OCI-LY7 (cell line): ENCODE measurements around the gene SH2D3C. TPM values are rescaled to one million over a fixed set of nuclear protein-coding genes. Genes with fewer than 3 reads are reported as not detected.

Experiments
- BruUV-seq: library from RNA; stranded (reverse); fragments of 400-500 nt; replicated peaks from 2 replicates; lab custom pipeline; 2021; lab: Mats Ljungman, UMichigan
- CTCF ChIA-PET: fragments of 300-600 bp; sonication (Branson Sonifier 250); formaldehyde crosslinking; loops from one replicate; lab custom pipeline; 2022; ENCODE audit warnings: antibody characterized with exemption; ENCODE audit not compliant: unreplicated experiment; lab: Charles Lee
- POLR2A ChIA-PET: fragments of 300-600 bp; sonication (Branson Sonifier 250); formaldehyde crosslinking; loops from one replicate; lab custom pipeline; 2022; ENCODE audit warnings: antibody characterized with exemption; lab: Charles Lee
- DNase-seq: peaks from one replicate; pipeline ENCODE4 v3.0.0-alpha.2; 2015; ENCODE audit warnings: low spot score
- H2AFZ ChIP-seq: fragments of 200-600 bp; sonication (generic), shearing (Covaris generic); 2 replicates; pipeline ENCODE4 v1.6.1; 2014; ENCODE audit warnings: mild to moderate bottlenecking, antibody characterized with exemption, low read length, moderate library complexity
- H3K27ac ChIP-seq: fragments of 200-600 bp; sonication (generic); 2 replicates; pipeline ENCODE4 v1.5.1; 2014; ENCODE audit warnings: mixed run types, low read depth, mild to moderate bottlenecking, moderate library complexity, low read length, inconsistent platforms; ENCODE audit not compliant: poor library complexity, severe bottlenecking
- H3K36me3 ChIP-seq: fragments of 200-600 bp; sonication (generic); 2 replicates; pipeline ENCODE4 v1.6.1; 2014; ENCODE audit warnings: mild to moderate bottlenecking, antibody characterized with exemption, low read length, moderate library complexity, mixed read lengths; ENCODE audit not compliant: insufficient read depth
- H3K4me1 ChIP-seq: fragments of 200-600 bp; sonication (generic); 2 replicates; pipeline ENCODE4 v1.5.1; 2014; ENCODE audit warnings: mild to moderate bottlenecking, low read length; ENCODE audit not compliant: insufficient read depth, poor library complexity, severe bottlenecking
- H3K4me2 ChIP-seq: fragments of 200-600 bp; sonication (generic); 2 replicates; pipeline ENCODE4 v1.6.1; 2014; ENCODE audit warnings: mild to moderate bottlenecking, low read length
- H3K4me3 ChIP-seq: fragments of 200-600 bp; sonication (generic); 2 replicates; pipeline ENCODE4 v1.5.1; 2014; ENCODE audit warnings: mild to moderate bottlenecking, low read depth, low read length; ENCODE audit not compliant: poor library complexity, severe bottlenecking
- H3K79me2 ChIP-seq: fragments of 200-600 bp; sonication (generic); 2 replicates; pipeline ENCODE4 v1.6.1; 2016; ENCODE audit warnings: low read depth, mild to moderate bottlenecking, low read length, moderate library complexity, mixed read lengths; ENCODE audit not compliant: insufficient read depth
- H3K9me2 ChIP-seq: fragments of 200-600 bp; sonication (generic); 2 replicates; pipeline ENCODE4 v1.6.1; 2016; ENCODE audit warnings: mild to moderate bottlenecking, low read length, mixed read lengths; ENCODE audit not compliant: insufficient read depth
- H3K9me3 ChIP-seq: fragments of 200-600 bp; sonication (generic); 2 replicates; pipeline ENCODE4 v1.6.1; 2014; ENCODE audit warnings: mild to moderate bottlenecking, mixed run types, low read length, mixed read lengths
- H4K20me1 ChIP-seq: fragments of 200-600 bp; sonication (generic); 2 replicates; pipeline ENCODE4 v1.6.1; 2014; ENCODE audit warnings: mild to moderate bottlenecking, antibody characterized with exemption, low read length, moderate library complexity, mixed read lengths; ENCODE audit not compliant: insufficient read depth
- CTCF ChIP-seq: fragments of 200-600 bp; sonication (generic); conservative IDR thresholded peaks from 2 replicates; pipeline ENCODE4 v1.5.1; 2014; ENCODE audit warnings: mild to moderate bottlenecking, antibody characterized with exemption, low read length, moderate library complexity, mixed read lengths
- EZH2phosphoT487 ChIP-seq: fragments of 200-600 bp; sonication (generic); IDR thresholded peaks from 2 replicates; pipeline ENCODE4 v1.6.1; 2018; ENCODE audit warnings: low read depth, borderline replicate concordance, mild to moderate bottlenecking, mixed run types, antibody characterized with exemption, low read length, moderate library complexity, mixed read lengths
- intact Hi-C: fragments of 100-400 bp; cut with micrococcal nuclease; formaldehyde crosslinking; loops from one replicate; pipeline ENCODE4 v1.10.0; 2022; ENCODE audit not compliant: unreplicated experiment
- total RNA-seq, 2 experiments: library from RNA; depleted of rRNA in 1 of 2; stranded (reverse); fragments of >200 nt in 1 of 2; shearing (Covaris generic) in 1 of 2; gene quantifications; 2 replicates each; pipeline ENCODE4 v1.2.3, GENCODE V29; 2014 to 2022

Gene SH2D3C
- total RNA-seq, 2 experiments from 2014 or later = 40.0 to 45.7 TPM

- intact Hi-C loops = no loop called here
- H3K4me1 ChIP-seq = no peaks in the 10 kb centered on the region
- no peak overlapping the region for H3K4me2 ChIP-seq
- no peak overlapping the region for H2AFZ ChIP-seq
- H4K20me1 ChIP-seq = no peaks in the 10 kb centered on the region
- ChIA-PET CTCF (no interaction called here), POLR2A (no interaction called here)
- DNase-seq = no peak
- H3K36me3 ChIP-seq = no peaks in the 10 kb centered on the region
- no peak overlapping the region for H3K27ac ChIP-seq
- no peaks in the 10 kb centered on the region for H3K9me2 ChIP-seq
- H3K9me3 ChIP-seq = no peaks in the 10 kb centered on the region
- H3K4me3 ChIP-seq = no peak overlapping the region
- BruUV-seq = no TSS peak
- TF ChIP-seq EZH2phosphoT487 (no peak), CTCF (no peak)
- H3K79me2 ChIP-seq = no peaks in the 10 kb centered on the region
Measured at GRCh38 chr9:127698386-127698785, 80.1 kb downstream of the SH2D3C start.

- TF ChIP-seq EZH2phosphoT487 = no peak
- TF ChIP-seq CTCF = no peak
- Histone ChIP-seq H2AFZ (no peak overlapping the region), H4K20me1 (no peaks in the 10 kb centered on the region), H3K4me1 (no peaks in the 10 kb centered on the region), H3K27ac (no peak overlapping the region), H3K9me2 (no peaks in the 10 kb centered on the region), H3K79me2 (no peaks in the 10 kb centered on the region), H3K9me3 (no peaks in the 10 kb centered on the region), H3K4me2 (no peak overlapping the region), H3K36me3 (no peaks in the 10 kb centered on the region), H3K4me3 (no peak overlapping the region)
- intact Hi-C loops = no loop called here
- BruUV-seq = no TSS peak
- CTCF ChIA-PET = no interaction called here
- DNase-seq = no peak
- POLR2A ChIA-PET = no interaction called here
Measured at GRCh38 chr9:127697575-127697974, 80.9 kb downstream of the SH2D3C start.

- no peak for DNase-seq
- ChIA-PET POLR2A (no interaction called here), CTCF (no interaction called here)
- intact Hi-C loops = no loop called here
- Histone ChIP-seq H2AFZ (no peak overlapping the region), H3K79me2 (no peaks in the 10 kb centered on the region), H3K9me2 (no peaks in the 10 kb centered on the region), H3K9me3 (no peaks in the 10 kb centered on the region), H3K4me1 (no peaks in the 10 kb centered on the region), H3K27ac (no peak overlapping the region), H3K4me3 (no peak overlapping the region), H4K20me1 (no peaks in the 10 kb centered on the region), H3K36me3 (no peaks in the 10 kb centered on the region), H3K4me2 (no peak overlapping the region)
- no TSS peak for BruUV-seq
- no peak for TF ChIP-seq CTCF
- TF ChIP-seq EZH2phosphoT487 = no peak
Measured at GRCh38 chr9:127694890-127695720, 83.4 kb downstream of the SH2D3C start.
